Osteoblast (primary cell): ENCODE data around the gene CRB1. TPM values are rescaled to one million over a fixed set of nuclear protein-coding genes. Genes with fewer than 3 reads are reported as not detected.

ENCODE experiments used
- DNase-seq: peaks from one replicate; pipeline ENCODE4 v3.0.0; 2011; ENCODE audit warnings: low spot score, mixed read lengths; ENCODE audit not compliant: insufficient read length; ENCODE audit errors: missing footprints
- H2AFZ ChIP-seq: 2 replicates; pipeline ENCODE4 v1.6.0; 2011; ENCODE audit warnings: mild to moderate bottlenecking, low read length
- H3K27ac ChIP-seq: 2 replicates; pipeline ENCODE4 v1.5.1; 2011; ENCODE audit warnings: mild to moderate bottlenecking, low read depth, low read length, moderate library complexity
- H3K27me3 ChIP-seq: 2 replicates; pipeline ENCODE4 v1.6.0; 2012; ENCODE audit warnings: mild to moderate bottlenecking, control low read depth, inconsistent platforms, low read length, moderate library complexity; ENCODE audit not compliant: insufficient read depth
- H3K36me3 ChIP-seq: 2 replicates; pipeline ENCODE4 v1.5.1; 2011; ENCODE audit warnings: mild to moderate bottlenecking, low read length, control low read depth, moderate library complexity; ENCODE audit not compliant: insufficient read depth
- H3K4me1 ChIP-seq: 2 replicates; pipeline ENCODE4 v1.5.1; 2011; ENCODE audit warnings: mild to moderate bottlenecking, low read length, control low read depth, moderate library complexity; ENCODE audit not compliant: insufficient read depth
- H3K4me2 ChIP-seq: 2 replicates; pipeline ENCODE4 v1.6.0; 2011; ENCODE audit warnings: mild to moderate bottlenecking, low read length; ENCODE audit not compliant: insufficient read depth
- H3K4me3 ChIP-seq: fragments of 200-600 bp; sonication (generic); 3 replicates; pipeline ENCODE4 v1.5.1; 2012; ENCODE audit warnings: mild to moderate bottlenecking, low read length, inconsistent platforms; ENCODE audit not compliant: insufficient read depth
- H3K79me2 ChIP-seq: 2 replicates; pipeline ENCODE4 v1.6.0; 2012; ENCODE audit warnings: mild to moderate bottlenecking, low read length, control low read depth, inconsistent platforms; ENCODE audit not compliant: insufficient read depth
- H3K9me3 ChIP-seq: 2 replicates; pipeline ENCODE4 v1.5.1; 2011; ENCODE audit warnings: low read depth, low read length, control low read depth
- H4K20me1 ChIP-seq: 2 replicates; pipeline ENCODE4 v1.6.0; 2012; ENCODE audit warnings: mild to moderate bottlenecking, low read length, control low read depth; ENCODE audit not compliant: insufficient read depth
- CTCF ChIP-seq: IDR thresholded peaks from 2 replicates; pipeline ENCODE4 v1.5.1; 2011; ENCODE audit warnings: mild to moderate bottlenecking, low read depth, low read length, moderate library complexity; ENCODE audit errors: extremely low read depth
- total RNA-seq: library from RNA; depleted of rRNA; stranded (reverse); fragments of >200 nt; gene quantifications from 2 replicates; pipeline ENCODE4 v1.2.3, GENCODE V29; 2012

CRB1 gene
- total RNA-seq, 1 donor: not detected

DNA sequence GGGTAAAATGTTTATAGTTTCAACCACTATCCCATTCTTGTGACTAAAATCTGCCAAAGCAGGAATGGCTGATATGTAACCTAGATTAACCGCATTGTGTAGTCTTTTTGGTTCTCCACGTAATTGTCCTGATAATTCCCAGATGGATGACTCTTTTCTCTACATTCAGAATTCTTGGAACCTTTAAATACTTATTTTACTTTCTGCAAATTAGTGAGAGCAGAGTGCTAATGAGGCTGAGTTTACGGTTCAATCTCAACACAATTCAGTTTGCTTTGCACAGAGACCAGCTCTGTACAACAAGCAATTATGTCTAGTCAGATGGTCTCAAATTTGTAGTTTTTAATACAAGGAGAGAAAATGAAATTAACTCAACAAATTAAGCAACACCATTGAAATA, 9.1 kb downstream of the CRB1 start:
- H3K27ac ChIP-seq: no peak overlapping the region
- H2AFZ ChIP-seq: no peak overlapping the region
- no peak for TF ChIP-seq CTCF
- no peaks in the 10 kb centered on the region for H3K27me3 ChIP-seq
- no peak for DNase-seq
- H3K79me2 ChIP-seq: no peaks in the 10 kb centered on the region
- no peak overlapping the region for H3K4me2 ChIP-seq
- H3K9me3 ChIP-seq: no peaks in the 10 kb centered on the region
- H3K36me3 ChIP-seq: no peaks in the 10 kb centered on the region
- H3K4me3 ChIP-seq: no peak overlapping the region
- no peaks in the 10 kb centered on the region for H3K4me1 ChIP-seq
- H4K20me1 ChIP-seq: no peaks in the 10 kb centered on the region

GRCh38 chr1:197284325-197284724, 16.3 kb downstream of the CRB1 start:
- no peaks in the 10 kb centered on the region for H3K27me3 ChIP-seq
- no peak for DNase-seq

GRCh38 chr1:197284966-197285365, 16.9 kb downstream of the CRB1 start:
- H3K79me2 ChIP-seq: no peaks in the 10 kb centered on the region
- no peak overlapping the region for H2AFZ ChIP-seq
- no peak overlapping the region for H3K4me2 ChIP-seq
- H3K36me3 ChIP-seq: no peaks in the 10 kb centered on the region
- H3K4me3 ChIP-seq: no peak overlapping the region
- TF ChIP-seq CTCF: no peak
- H3K27ac ChIP-seq: no peak overlapping the region
- no peaks in the 10 kb centered on the region for H3K9me3 ChIP-seq
- no peak for DNase-seq
- no peaks in the 10 kb centered on the region for H3K4me1 ChIP-seq
- no peaks in the 10 kb centered on the region for H3K27me3 ChIP-seq
- H4K20me1 ChIP-seq: no peaks in the 10 kb centered on the region

More at GRCh38 chr1:197284325-197284724, 16.3 kb downstream of the CRB1 start:
- H3K4me3 ChIP-seq: no peak overlapping the region
- no peaks in the 10 kb centered on the region for H3K4me1 ChIP-seq
- H3K79me2 ChIP-seq: no peaks in the 10 kb centered on the region
- H3K4me2 ChIP-seq: no peak overlapping the region
- H2AFZ ChIP-seq: no peak overlapping the region
- H4K20me1 ChIP-seq: no peaks in the 10 kb centered on the region
- no peaks in the 10 kb centered on the region for H3K36me3 ChIP-seq
- no peaks in the 10 kb centered on the region for H3K9me3 ChIP-seq
- H3K27ac ChIP-seq: no peak overlapping the region
- TF ChIP-seq CTCF: no peak

- Histone ChIP-seq H3K4me3 (no peak overlapping the region), H3K79me2 (no peaks in the 10 kb centered on the region), H3K4me2 (no peak overlapping the region), H3K9me3 (no peaks in the 10 kb centered on the region), H3K36me3 (no peaks in the 10 kb centered on the region), H2AFZ (no peak overlapping the region), H4K20me1 (no peaks in the 10 kb centered on the region), H3K27ac (no peak overlapping the region), H3K27me3 (no peaks in the 10 kb centered on the region), H3K4me1 (no peaks in the 10 kb centered on the region)
- no peak for TF ChIP-seq CTCF
- DNase-seq: no peak
These were observed 17.6 kb downstream of the CRB1 start for GRCh38 chr1:197285526-197286205.
